HepG2 (cell line): ENCODE measurements around the gene GPN2. TPM values are rescaled to one million over a fixed set of nuclear protein-coding genes. Genes with fewer than 3 reads are reported as not detected.

ENCODE experiments used
- DBP ChIP-seq: sonication (generic); formaldehyde crosslinking; IDR thresholded peaks from 2 replicates; pipeline ENCODE4 v1.4.0; 2020; ENCODE audit warnings: missing genetic modification reagents; ENCODE audit errors: not compliant biosample characterization
- REST ChIP-seq, 2 experiments: IDR thresholded peaks; 2 replicates each; pipeline ENCODE4 v1.6.1; 2011 to 2012; ENCODE audit warnings: low read length in 2 of 2, borderline replicate concordance in 1 of 2, low read depth in 1 of 2, mild to moderate bottlenecking in 1 of 2, moderate library complexity in 1 of 2
- SP2 ChIP-seq: sonication (generic); formaldehyde crosslinking; IDR thresholded peaks from 2 replicates; pipeline ENCODE4 v1.5.1; 2020; ENCODE audit warnings: mild to moderate bottlenecking, missing genetic modification reagents
- ZFP62 ChIP-seq: sonication (generic); formaldehyde crosslinking; IDR thresholded peaks from 2 replicates; pipeline ENCODE4 v1.4.0; 2020; ENCODE audit warnings: missing genetic modification reagents
- ZHX2 ChIP-seq, 2 experiments: sonication (generic) in 1 of 2; formaldehyde crosslinking in 1 of 2; IDR thresholded peaks; 2 replicates each; pipeline versions ENCODE4 v1.6.1 to v1.9.0; 2014 to 2022; ENCODE audit warnings: antibody characterized with exemption in 1 of 2, borderline replicate concordance in 1 of 2, inconsistent platforms in 1 of 2, low read depth in 1 of 2, missing genetic modification reagents in 1 of 2
- polyA plus RNA-seq, 8 experiments: library from polyadenylated mRNA; depleted of rRNA in 3 of 8; stranded (reverse) in 7 of 8; unstranded in 1 of 8; fragments of >200 nt; fragmentation: Illumina TruSeq in 4 of 8; extraction: Trizol in 4 of 8; gene quantifications; 2 replicates each; pipeline versions ENCODE4 v1.2.1 to v1.2.3, GENCODE V29; 2011 to 2016; ENCODE audit warnings: low read depth in 4 of 8, missing spikeins in 1 of 8, mixed read lengths in 1 of 8; ENCODE audit not compliant: insufficient read depth in 1 of 8
- total RNA-seq, 5 experiments: library from RNA; depleted of rRNA; stranded (reverse); fragments of >200 nt; fragmentation: Illumina TruSeq; extraction: Trizol; gene quantifications; 2 replicates each; pipeline ENCODE4 v1.2.3, GENCODE V29; 2016; ENCODE audit warnings: low read depth in 1 of 5
- TF ChIP-seq, protein P1 (sequence below): sonication (generic); formaldehyde crosslinking; IDR thresholded peaks from 2 replicates; pipeline ENCODE4 v1.4.0; 2020; ENCODE audit warnings: missing genetic modification reagents, borderline replicate concordance
- TF ChIP-seq, protein P2 (sequence below): sonication (generic); formaldehyde crosslinking; IDR thresholded peaks from 2 replicates; pipeline ENCODE4 v1.4.0; 2020; ENCODE audit warnings: missing genetic modification reagents, mild to moderate bottlenecking, borderline replicate concordance
- TF ChIP-seq, protein P3 (sequence below): sonication (generic); formaldehyde crosslinking; IDR thresholded peaks from 2 replicates; pipeline ENCODE4 v1.4.0; 2020; ENCODE audit warnings: low read depth, mild to moderate bottlenecking, missing genetic modification reagents

GPN2 gene
- total and polyA plus RNA-seq, 2 of the 13 experiments (the other 11 are each of a cell fraction or from before 2014, with no cell fraction given), result 19.3 to 38.9 TPM

GRCh38 chr1:26889551-26890466, at the start of gene GPN2 (continued):
- TF ChIP-seq, protein P1, sequence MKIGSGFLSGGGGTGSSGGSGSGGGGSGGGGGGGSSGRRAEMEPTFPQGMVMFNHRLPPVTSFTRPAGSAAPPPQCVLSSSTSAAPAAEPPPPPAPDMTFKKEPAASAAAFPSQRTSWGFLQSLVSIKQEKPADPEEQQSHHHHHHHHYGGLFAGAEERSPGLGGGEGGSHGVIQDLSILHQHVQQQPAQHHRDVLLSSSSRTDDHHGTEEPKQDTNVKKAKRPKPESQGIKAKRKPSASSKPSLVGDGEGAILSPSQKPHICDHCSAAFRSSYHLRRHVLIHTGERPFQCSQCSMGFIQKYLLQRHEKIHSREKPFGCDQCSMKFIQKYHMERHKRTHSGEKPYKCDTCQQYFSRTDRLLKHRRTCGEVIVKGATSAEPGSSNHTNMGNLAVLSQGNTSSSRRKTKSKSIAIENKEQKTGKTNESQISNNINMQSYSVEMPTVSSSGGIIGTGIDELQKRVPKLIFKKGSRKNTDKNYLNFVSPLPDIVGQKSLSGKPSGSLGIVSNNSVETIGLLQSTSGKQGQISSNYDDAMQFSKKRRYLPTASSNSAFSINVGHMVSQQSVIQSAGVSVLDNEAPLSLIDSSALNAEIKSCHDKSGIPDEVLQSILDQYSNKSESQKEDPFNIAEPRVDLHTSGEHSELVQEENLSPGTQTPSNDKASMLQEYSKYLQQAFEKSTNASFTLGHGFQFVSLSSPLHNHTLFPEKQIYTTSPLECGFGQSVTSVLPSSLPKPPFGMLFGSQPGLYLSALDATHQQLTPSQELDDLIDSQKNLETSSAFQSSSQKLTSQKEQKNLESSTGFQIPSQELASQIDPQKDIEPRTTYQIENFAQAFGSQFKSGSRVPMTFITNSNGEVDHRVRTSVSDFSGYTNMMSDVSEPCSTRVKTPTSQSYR, result 0 out of 2 replicates have a peak, but pooled peaks have one; percentile 4
- TF ChIP-seq SP2 (CRISPR knock-in tag), result peak; percentile 90
- no peak for TF ChIP-seq ZFP62 (CRISPR knock-in tag)
- TF ChIP-seq, protein P2, sequence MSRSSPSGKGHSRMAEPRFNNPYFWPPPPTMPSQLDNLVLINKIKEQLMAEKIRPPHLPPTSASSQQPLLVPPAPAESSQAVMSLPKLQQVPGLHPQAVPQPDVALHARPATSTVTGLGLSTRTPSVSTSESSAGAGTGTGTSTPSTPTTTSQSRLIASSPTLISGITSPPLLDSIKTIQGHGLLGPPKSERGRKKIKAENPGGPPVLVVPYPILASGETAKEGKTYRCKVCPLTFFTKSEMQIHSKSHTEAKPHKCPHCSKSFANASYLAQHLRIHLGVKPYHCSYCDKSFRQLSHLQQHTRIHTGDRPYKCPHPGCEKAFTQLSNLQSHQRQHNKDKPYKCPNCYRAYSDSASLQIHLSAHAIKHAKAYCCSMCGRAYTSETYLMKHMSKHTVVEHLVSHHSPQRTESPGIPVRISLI, result peak; percentile 64
- no peak; the same call in 1 of the 2 replicates for TF ChIP-seq ZHX2 (IDR thresholded peaks at IDR 0.05; ENCODE audit: low read depth)
- 0 out of 2 replicates have a peak, but pooled peaks have one; percentile 53 for TF ChIP-seq ZHX2 (CRISPR knock-in tag; IDR thresholded peaks at IDR 0.05; ENCODE audit: borderline replicate concordance)
- TF ChIP-seq DBP (CRISPR knock-in tag), result no peak
- TF ChIP-seq, protein P3, sequence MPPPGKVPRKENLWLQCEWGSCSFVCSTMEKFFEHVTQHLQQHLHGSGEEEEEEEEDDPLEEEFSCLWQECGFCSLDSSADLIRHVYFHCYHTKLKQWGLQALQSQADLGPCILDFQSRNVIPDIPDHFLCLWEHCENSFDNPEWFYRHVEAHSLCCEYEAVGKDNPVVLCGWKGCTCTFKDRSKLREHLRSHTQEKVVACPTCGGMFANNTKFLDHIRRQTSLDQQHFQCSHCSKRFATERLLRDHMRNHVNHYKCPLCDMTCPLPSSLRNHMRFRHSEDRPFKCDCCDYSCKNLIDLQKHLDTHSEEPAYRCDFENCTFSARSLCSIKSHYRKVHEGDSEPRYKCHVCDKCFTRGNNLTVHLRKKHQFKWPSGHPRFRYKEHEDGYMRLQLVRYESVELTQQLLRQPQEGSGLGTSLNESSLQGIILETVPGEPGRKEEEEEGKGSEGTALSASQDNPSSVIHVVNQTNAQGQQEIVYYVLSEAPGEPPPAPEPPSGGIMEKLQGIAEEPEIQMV (CRISPR knock-in tag), result 0 out of 2 replicates have a peak, but pooled peaks have one; percentile 65
- TF ChIP-seq REST (IDR thresholded peaks at IDR 0.05; ENCODE audit: borderline replicate concordance in 1 of 2, low read depth in 1 of 2, low read length in 2 of 2), result no peak
